Stimulated activated CD8-positive, alpha-beta memory T cell treated with anti-CD3 and anti-CD28 coated beads, Interleukin-15, amount 100 ng/mL, for 4 hours (primary cell): ENCODE data around the gene TNFSF9.
"Not testable (repeated sequence)": the region's sequence is repeated elsewhere in the genome, so short reads cannot be mapped to it uniquely, and the experiment has no call there.

Experiments used
- DNase-seq, 2 donors: peaks; one replicate each; pipeline ENCODE4 v3.0.0-alpha.2; 2020; ENCODE audit warnings: low read depth in 2 of 2

Gene TNFSF9

GRCh38 chr19:6532244-6532999 is 1.6 kb downstream of the TNFSF9 start:
- DNase-seq: no peak

- DNase-seq: no peak
Observed at GRCh38 chr19:6533000-6533328, 2.1 kb downstream of the TNFSF9 start.

- no peak for DNase-seq
Observed at GRCh38 chr19:6533746-6534418, 3.1 kb downstream of the TNFSF9 start.

- no peak for DNase-seq
Observed at GRCh38 chr19:6534451-6535093, 3.7 kb downstream of the TNFSF9 start.

- no peak for DNase-seq
Observed at GRCh38 chr19:6535558-6536137, 4.8 kb downstream of the TNFSF9 start.

- DNase-seq: no peak
Observed at GRCh38 chr19:6539514-6539913, 8.7 kb downstream of the TNFSF9 start.

- no peak for DNase-seq
Observed at GRCh38 chr19:6540918-6541689, 10.3 kb downstream of the TNFSF9 start.

- no peak for DNase-seq
Observed at GRCh38 chr19:6543866-6544347, 13.1 kb downstream of the TNFSF9 start.

- not testable (repeated sequence) for DNase-seq
Observed at GRCh38 chr19:6550679-6551078, 19.9 kb downstream of the TNFSF9 start.

GRCh38 chr19:6551091-6551490 is 20.3 kb downstream of the TNFSF9 start:
- no peak for DNase-seq

- DNase-seq: peak; percentile 27 to 33
Observed at GRCh38 chr19:6551607-6552450, 21.0 kb downstream of the TNFSF9 start.

- no peak for DNase-seq
Observed at GRCh38 chr19:6556043-6556449, 25.2 kb downstream of the TNFSF9 start.

GRCh38 chr19:6556480-6557195 is 25.8 kb downstream of the TNFSF9 start:
- no peak for DNase-seq

- not testable (repeated sequence) for DNase-seq
Observed at GRCh38 chr19:6562437-6562836, 31.6 kb downstream of the TNFSF9 start.

- no peak for DNase-seq
Observed at GRCh38 chr19:6564393-6564792, 33.6 kb downstream of the TNFSF9 start.

- DNase-seq: not testable (repeated sequence)
Observed at GRCh38 chr19:6566727-6567126, 35.9 kb downstream of the TNFSF9 start.

- DNase-seq: no peak
Observed at GRCh38 chr19:6568010-6568526, 37.2 kb downstream of the TNFSF9 start.

- no peak for DNase-seq
Observed at GRCh38 chr19:6568816-6569215, 38.0 kb downstream of the TNFSF9 start.

GRCh38 chr19:6570764-6571163 is 39.9 kb downstream of the TNFSF9 start:
- DNase-seq: no peak

- no peak for DNase-seq
Observed at GRCh38 chr19:6571167-6571566, 40.3 kb downstream of the TNFSF9 start.
